Ramos (cell line): ENCODE data around the gene LNX1.

Experiments
- in situ Hi-C: fragments of 300-500 bp; cut with MboI; formaldehyde crosslinking; loops from one replicate; pipeline ENCODE4 v1.14.3; 2022; ENCODE audit warnings: low sequenced_read_pairs; ENCODE audit not compliant: unreplicated experiment

Gene LNX1

DNA sequence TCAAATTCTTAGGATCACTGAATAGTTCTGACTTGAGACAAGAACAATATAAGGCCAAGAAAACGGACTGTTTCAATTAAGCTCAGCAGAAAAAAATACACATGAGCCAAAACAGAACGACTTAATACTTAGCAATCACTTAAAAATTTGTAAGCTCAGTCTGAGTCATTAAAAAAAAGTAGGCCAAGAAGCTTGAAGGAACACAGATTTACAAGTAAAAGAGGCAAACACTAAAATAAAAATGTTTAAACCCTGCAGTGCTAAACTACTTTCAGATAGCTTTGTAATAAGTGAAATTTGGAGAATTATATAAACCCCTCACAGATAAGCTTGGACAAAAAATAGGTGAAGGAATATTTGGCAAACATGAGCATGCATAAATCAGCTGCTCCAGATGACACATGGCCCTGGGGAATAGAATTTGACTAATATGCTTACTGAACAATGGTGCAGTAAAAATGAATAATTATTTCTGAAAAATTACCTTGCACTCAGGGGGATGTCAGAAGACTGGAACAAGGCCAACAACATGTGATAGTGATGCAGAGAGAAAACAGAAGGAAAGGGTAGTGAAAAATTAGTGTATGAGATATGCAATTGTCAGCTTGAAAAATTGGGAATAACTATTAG, 49.6 kb downstream of the LNX1 start:
- in situ Hi-C loops, result no loop called here

DNA sequence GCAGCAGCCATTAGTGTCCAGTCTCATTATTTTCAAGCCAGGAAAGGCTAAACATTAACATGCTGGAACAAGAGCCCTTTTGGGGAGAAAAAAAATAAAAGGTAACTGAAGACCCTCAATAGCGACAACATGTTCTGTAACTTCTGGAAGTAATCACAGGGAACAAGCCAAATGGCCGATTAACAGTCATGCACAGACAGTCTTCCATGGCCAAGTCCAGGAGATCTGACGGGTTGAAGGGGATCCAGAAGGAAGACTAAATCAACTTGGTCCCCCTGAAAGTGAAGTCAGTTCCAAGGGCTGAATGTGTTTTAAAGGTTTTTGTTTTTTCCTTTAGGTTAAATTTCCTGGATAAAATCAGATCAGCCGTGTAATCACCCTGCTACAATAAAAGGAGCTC, 52.5 kb downstream of the LNX1 start:
- in situ Hi-C loops, result no loop called here

DNA sequence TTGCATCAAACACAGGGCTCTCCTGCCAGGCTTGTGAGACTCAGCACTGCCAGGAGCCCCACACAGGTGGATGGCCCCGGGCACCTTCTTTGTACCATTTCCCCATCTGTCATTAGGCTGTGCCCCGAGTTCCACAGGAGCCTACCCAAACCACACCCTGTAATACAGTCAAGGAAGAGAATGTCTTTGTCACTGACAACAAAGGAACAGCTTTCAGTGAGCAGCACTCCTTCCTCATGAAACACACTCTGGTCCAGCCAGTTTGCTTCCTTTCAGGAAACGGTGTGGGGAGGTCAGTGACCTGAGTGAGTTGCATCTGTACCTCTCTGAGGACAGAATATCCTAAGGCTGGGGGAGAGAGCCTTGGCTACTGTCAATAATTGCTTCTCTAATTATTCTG, 53.7 kb downstream of the LNX1 start:
- in situ Hi-C loops, result no loop called here

DNA sequence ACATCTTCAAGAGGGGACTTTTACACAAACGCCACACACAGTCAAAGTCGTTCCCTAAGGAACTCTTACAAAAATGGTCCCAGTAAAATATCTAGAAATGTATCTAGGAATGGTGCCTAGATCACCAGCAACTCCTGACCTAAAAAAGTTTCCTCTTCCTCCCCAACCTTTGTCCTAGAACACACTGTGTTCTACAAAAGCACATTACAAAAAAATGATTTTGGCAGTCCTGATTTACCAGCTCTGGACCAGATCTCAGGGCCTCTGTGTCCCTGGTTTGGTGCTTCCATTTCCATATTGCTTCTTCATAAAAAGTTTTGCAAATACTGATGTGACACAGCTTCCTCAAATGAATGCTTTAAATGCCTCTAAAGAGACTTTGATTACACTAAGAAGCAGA, 55.0 kb downstream of the LNX1 start:
- in situ Hi-C loops, result no loop called here

DNA sequence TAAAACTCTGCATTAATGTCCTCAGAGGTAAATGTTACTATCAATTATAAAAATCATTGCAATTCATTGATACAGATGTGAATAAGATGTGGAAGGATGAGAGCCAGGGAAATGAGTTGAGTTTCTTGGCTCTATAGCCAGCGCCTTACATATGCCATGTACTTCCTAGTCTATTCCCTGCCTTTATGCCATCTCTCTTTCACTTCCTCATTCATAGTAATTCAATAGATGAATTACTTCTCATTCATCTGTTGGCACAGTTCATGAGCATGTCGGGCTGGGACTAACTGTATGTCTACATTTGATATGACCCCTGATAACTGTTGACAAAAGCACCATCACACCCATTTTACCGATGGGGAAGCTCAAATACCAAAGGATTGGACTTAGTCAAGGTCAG, 55.7 kb downstream of the LNX1 start:
- in situ Hi-C loops, result no loop called here

DNA sequence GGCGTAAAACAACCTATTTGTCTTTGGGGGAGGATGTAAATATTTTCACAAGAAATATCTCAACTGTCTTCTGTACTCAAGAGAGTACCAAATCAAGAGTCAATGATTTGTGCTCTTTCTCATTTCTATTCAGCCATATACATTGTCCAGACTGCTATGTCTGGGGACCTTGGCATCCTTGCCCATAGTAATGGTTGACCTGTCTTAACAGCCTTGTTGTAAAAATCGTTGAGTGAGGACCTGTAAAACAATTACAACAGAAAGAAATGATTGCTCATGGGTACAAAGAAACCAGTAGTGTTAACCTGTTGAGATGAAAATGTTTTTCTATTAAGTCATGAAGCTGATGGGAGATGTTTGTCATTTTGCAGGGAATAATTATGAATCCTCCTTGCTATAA, 56.6 kb downstream of the LNX1 start:
- in situ Hi-C loops, result no loop called here

DNA sequence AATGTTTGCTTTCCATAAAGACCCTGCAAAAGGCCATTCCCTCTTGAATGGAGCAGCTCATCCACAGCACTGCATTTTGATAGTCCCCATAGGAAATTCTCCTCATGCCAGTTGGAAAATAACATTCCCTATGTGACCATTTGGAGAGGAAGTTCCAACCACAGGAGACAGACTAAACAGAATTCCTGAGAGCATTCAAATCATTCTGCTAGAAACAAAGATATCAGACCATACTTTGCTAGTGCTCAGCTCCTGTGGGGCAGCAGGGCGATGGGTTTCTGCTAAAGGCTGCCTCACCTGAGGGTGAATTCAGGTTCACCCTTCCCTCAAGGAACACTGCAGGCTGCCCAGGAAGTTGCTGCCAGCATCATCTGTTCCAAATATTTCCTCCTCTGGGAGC, 58.8 kb downstream of the LNX1 start:
- in situ Hi-C loops, result no loop called here

DNA sequence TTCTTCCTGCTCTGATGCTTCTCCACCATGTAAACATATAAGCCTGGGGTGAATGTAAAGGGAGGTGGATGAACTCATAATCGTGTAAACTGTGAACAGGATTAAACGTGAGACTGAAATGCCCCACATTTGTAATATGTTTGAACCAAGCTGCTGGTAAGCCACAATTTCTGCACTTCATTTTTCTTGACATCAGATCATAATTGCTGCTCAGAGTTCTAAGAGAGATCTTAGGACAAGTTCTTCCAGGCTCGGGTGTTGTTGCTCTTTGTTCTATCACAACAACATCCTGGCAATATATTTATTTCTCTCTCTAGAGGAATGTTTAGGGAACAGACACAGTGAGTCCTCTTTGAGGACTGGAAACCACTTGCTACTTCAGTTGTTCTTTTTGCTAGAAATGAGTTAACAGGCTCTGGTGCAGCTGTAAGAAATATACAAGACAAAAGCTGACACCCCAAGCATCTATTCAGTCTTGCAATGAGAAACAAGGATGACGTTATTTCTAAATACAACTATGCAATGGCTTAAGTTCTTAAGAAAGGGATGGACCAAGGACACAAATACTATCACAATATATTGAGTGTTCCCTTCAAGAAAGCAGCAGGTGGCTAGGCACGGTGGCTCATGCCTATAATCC, 59.6 kb downstream of the LNX1 start:
- in situ Hi-C loops, result no loop called here

DNA sequence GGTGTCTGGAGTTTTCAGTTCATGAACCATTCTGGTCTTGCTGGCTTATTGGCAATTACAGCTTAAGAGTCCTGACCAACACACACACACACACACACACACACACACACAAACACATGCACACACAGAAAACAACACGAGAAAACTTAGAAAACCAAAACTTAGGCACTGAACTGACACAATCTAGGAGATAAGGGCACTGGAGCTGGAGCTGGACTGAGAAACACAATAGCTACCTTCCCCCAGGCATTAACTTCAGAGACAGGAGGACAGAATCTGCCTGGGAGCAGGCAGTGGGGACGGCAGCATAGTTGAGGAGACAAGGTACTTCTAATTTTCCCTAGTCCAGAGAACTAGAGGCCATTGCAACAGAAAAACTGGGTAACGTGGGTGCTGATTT, 62.3 kb downstream of the LNX1 start:
- in situ Hi-C loops, result no loop called here

DNA sequence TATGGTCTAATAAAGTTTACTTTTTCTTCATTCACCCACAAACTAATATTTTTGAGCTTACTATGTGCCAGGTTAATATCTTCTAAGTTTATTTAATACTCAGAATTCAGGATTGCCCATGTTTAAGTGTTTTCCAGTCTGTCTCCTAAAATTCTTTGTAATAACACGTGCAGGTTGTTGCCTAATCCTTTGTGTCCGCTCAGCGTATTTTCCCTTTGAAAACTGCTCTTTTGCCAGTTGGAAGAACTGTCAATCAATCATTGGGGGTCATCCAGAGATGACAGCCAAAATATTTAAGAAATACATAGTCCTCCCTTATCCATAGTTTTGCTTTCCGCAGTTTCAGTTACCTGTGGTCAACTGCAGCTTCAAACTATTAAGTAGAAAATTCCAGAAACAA, 63.4 kb downstream of the LNX1 start:
- in situ Hi-C loops, result no loop called here

DNA sequence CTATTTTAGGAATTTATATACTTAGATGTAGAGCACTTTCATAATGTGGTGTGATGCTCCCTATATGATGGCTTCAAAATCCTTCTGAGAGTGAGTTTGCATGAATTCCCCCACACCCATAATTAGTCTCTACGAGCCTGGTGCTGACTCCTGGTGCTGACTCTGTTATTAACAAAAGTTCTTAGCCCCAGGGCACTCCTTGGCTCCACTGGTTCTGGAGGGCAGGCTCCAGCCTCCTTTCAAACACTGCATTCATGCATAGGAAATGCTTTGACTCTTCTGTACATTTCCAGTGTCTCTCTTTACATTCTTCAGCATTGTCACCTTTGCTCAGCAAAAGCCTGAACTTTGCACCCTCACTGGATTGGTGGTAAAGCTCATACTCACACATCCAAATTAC, 64.0 kb downstream of the LNX1 start:
- in situ Hi-C loops, result no loop called here

DNA sequence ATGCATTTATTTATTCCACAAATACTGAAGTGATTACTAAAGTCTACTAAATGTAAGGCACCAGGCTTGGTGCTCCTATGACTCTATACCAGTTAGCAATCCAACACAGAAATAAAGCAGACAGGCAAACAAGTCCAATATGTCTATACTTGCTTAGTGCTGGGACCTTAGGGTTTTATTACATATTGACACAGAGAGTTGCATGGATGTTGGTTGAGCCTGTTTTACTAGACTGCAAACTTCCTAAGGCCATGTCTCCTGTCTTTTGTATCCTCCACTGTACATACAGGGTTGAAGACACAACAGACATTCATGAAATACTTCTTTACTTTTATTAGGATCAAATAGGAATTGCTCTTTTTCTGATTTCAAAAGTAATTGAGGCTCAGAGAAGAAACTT, 69.0 kb downstream of the LNX1 start:
- in situ Hi-C loops, result no loop called here

DNA sequence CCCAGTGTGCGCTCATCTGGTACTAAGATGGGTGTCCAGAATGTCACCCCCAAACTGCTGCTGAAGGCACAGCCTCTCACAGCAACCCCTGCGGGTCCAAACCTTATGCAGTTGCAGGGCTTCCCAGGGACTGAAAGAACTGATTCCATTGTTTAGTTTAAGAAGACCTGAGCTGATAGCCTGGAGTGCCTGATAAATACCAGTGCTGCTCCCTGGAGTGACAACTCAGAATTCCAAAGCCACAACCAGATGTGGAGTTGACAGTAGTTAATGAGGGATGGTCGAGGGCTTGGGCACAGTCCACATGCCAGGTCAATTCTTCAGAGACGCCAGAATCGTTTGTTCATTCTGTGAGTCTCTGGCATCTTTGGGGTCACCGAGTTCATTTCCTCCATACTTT, 71.2 kb downstream of the LNX1 start:
- in situ Hi-C loops, result no loop called here

DNA sequence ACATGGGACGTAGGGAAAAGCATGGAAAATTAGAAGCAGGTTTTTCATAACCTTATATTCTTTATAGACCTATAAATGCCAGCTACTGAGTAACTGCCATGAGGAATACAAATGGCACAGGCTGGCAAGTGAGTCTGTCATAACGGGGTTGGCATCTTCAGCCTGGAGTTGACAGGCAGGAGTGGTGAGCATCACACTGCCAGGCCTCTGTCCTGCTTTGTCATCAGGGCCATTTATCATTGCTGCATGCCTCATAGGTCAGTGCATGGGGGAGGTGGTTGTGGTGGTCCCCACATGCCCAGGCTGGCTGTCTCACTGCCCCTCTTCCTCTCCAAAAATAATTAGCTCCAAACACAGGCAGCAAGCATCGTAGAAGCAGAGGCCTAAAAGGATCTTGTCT, 72.5 kb downstream of the LNX1 start:
- in situ Hi-C loops, result no loop called here

DNA sequence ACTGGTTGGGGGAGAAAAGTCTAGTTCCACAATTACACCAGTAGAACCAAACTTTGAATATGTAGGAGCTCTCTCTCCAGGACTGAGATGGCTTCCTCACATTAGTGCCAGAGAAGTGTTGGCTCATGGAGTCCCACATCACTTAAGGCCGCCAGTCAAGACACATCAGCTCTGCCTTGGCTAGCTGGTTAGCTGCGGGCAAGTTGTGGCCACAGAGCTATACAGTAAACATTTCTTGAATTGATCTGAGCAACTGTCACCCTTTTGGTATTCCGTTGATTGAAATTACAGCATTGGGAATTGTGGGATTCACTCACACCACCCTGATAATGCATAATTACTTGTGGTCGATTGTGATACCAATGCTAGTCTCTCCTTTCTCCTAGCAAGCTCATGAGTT, 76.2 kb downstream of the LNX1 start:
- in situ Hi-C loops, result no loop called here

DNA sequence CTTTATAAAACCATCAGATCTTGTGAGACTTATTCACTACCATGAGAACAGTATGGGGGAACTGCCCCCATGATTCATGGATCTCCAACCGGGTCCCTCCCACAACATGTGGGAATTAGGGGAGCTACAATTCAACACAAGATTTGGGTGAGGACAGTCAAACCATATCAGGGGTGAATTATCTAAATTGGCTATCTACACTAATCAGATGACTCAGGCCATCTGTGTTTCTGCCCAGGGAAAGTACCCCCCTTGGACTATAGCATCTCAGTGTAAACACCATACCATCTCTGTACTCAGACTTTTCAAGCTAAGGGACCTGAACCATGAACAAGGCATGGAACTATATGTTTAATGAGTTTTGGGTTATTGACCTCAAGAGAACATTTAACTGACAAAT, 76.8 kb downstream of the LNX1 start:
- in situ Hi-C loops, result no loop called here

DNA sequence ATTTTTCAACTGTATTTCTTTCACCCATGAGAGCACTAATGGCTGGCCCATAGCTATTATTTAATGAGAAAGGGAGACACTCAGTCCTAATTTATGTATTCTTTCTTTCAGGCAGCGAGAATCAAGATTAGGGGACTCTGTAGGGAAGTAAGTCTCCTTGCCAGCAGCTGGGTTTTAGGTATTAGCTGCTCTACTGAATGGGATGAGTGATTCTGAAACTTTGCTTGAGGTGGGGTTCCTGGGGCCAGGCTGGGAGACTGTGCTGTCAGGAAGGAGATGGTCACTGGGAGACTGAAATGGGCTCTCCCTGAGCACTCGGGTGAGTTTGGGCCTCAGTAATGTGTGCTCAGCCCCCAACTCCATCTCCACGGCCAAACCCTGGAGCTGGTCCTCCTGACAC, 78.7 kb downstream of the LNX1 start:
- in situ Hi-C loops, result no loop called here

DNA sequence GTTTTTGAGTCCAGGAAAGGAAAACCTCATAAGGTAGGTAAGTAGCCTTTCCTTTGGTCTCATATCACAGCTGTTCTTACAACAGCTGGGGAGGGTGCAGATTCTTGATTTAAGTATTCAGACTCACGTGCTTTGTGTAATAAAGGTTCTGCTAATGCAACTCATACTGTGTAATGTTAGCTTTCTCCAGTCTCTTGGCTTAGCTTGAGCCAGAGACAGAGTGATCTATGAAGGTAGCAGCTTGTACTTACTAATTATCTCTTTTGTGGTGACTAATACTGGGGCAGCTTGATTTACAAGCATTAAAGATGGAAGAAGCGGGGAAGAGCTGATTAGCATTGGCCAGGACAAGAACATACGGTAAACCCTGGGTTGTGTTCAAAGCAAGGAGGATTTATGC, 80.3 kb downstream of the LNX1 start:
- in situ Hi-C loops, result no loop called here

DNA sequence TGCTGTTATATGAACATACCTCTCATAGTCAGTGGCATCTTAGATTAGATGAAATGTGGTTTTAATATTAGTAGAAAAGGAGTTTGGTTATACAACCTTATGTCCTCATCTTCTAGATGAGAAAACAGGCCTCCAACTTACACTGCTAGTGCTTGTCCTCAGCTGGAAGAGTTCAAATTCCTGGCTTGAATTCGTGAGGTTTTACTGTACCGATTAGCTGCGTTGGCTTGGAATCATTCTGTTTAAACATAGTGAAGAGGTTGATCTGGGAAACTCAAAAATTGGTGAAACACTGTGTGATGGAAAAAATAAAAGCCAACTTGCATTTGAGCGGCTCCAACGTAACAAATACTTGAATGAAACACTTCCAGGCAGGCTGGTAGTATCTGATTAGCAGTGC, 81.0 kb downstream of the LNX1 start:
- in situ Hi-C loops, result no loop called here

DNA sequence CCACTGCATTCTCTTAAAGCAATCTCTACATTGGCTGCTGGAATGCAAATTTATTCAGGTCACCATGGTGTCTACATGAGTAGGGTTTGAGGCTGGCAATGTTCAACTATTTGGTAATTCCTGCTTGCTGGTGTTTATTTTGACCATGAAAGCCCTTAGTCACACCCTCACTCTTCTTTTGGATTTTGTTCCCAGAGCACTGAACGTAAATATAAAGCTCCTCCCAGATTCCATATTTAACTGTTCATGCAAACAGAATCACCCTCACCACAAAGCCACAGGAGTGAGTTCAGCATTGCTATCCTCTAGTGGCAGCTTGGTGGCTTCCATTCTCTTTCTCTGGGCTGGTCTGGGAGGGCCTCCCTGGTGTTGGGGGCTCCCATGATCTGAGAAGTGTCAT, 82.8 kb downstream of the LNX1 start:
- in situ Hi-C loops, result no loop called here

DNA sequence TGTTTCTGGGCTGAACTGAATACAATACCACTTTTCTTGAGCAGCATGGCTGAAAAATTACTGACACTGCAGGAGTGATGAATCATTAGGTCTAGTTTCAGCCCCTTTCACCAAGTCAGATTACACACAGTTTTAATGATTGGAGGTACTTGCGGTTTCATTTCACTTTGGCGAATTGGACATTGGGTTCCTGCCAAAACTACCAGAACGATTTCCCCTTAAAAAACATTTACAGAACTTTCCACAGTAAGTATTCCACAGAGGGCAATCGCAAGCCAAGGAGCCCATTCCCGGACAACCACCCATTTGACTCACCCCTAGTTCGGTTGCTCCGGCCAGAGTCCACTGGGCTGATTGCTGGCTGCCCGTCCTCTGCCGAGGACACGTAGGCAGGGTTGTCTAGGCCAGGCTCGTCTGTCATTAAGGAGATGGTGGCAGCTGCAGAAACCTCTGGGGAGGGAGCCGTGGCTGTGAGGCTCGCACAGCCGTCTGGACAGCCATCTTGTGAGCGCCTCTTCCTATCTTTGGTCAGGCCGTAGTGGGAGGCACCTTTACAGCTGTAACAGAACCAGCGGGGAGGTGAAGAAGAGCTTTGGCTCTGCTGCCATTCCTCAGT, 83.5 kb downstream of the LNX1 start:
- in situ Hi-C loops, result no loop called here

DNA sequence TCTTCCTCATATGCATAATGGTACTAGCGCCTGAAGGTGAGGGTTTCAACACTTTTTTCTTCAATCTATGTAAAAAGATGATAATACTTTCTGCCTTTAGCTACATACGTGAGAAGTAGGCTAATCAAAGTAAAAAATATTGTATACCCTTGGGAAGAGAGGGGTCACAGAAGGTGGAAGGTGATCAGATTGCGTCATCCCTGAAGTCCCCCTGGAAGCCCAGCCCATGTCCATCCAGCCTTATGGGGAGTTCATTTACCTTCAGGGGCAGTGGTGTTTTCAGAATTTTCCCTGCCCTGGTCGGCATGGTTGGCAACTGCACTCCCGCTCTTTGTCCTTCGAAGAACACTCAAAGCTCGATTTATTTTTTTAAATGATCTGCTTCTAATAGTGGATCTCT, 84.2 kb downstream of the LNX1 start:
- in situ Hi-C loops, result no loop called here
